ENCODE measurements around the gene EPHX1. TPM values are rescaled to one million over a fixed set of nuclear protein-coding genes. Genes with fewer than 3 reads are reported as not detected.
A peak's percentile ranks its signal among the peaks of the same experiment; 100 is the strongest.
"Not testable (repeated sequence)": the region's sequence is repeated elsewhere in the genome, so short reads cannot be mapped to it uniquely, and the experiment has no call there.

Gene EPHX1
- total RNA-seq, 4 donors from 2014 or later: 28.9 to 109 (median 59.9) TPM

DNA sequence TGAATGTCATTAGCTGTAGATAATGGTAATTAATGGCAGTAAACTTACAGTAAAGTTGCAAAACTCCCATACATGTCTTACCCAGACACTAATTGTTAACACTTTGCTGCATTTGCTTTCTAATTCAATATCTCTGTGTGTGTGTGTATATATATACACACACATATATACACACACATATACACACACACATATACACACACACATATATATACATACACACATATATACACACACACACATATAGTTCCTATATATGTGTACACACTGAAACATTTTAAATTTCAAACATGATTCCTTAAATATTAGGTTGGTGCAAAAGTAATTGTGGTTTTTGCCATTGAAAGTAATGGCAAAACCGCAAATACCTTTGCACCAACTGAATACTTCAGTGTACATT, 3.7 kb upstream of the EPHX1 start:
- Histone ChIP-seq H3K4me1 (peaks cover 0 to 16% (median 0%) of the 10 kb centered on the region in 4 donors), H3K4me3 (no peak overlapping the region), H3K27me3 (no peaks in the 10 kb centered on the region), H3K9me3 (no peaks in the 10 kb centered on the region), H3K36me3 (no peaks in the 10 kb centered on the region), H3K27ac (no peak overlapping the region)
- TF ChIP-seq CTCF (IDR thresholded peaks at IDR 0.05) (no peak), POLR2A (IDR thresholded peaks at IDR 0.05) (no peak)
- no peak for DNase-seq

- peaks cover 0 to 19% (median 0%) of the 10 kb centered on the region in 4 donors for H3K4me1 ChIP-seq
- H3K4me3 ChIP-seq, H3K27me3 ChIP-seq: not testable (repeated sequence)
These were observed 3.2 kb upstream of the EPHX1 start for GRCh38 chr1:225806736-225807135.

DNA sequence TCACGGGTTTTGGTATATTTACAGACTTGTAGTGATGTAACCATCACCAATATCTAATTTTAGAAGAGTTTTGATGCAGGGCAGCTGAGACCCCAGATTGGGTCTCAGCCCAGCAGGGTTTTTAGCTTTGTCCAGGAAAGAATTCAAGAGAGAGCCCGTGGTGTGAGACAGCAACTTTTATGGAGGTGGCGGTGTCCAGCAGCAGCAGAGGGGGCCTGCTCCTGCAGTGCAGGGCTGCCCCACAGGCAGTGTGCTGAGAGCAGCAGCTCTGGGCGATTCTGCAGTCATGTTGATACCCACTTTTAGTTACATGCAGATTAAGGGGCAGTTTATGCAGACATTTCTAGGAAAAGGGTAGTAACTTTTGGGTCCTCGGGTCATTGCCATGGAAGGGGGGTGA, 1.8 kb upstream of the EPHX1 start:
- Histone ChIP-seq H3K36me3 (no peaks in the 10 kb centered on the region), H3K4me1 (peaks cover 0 to 33% (median 0%) of the 10 kb centered on the region in 4 donors), H3K27ac (no peak overlapping the region), H3K4me3 (no peak overlapping the region), H3K9me3 (no peaks in the 10 kb centered on the region), H3K27me3 (no peaks in the 10 kb centered on the region)
- DNase-seq: no peak
- TF ChIP-seq POLR2A (IDR thresholded peaks at IDR 0.05) (no peak), CTCF (IDR thresholded peaks at IDR 0.05) (no peak)

More at GRCh38 chr1:225806736-225807135, 3.2 kb upstream of the EPHX1 start:
- not testable (repeated sequence) for H3K9me3 ChIP-seq, H3K36me3 ChIP-seq, DNase-seq, H3K27ac ChIP-seq

DNA sequence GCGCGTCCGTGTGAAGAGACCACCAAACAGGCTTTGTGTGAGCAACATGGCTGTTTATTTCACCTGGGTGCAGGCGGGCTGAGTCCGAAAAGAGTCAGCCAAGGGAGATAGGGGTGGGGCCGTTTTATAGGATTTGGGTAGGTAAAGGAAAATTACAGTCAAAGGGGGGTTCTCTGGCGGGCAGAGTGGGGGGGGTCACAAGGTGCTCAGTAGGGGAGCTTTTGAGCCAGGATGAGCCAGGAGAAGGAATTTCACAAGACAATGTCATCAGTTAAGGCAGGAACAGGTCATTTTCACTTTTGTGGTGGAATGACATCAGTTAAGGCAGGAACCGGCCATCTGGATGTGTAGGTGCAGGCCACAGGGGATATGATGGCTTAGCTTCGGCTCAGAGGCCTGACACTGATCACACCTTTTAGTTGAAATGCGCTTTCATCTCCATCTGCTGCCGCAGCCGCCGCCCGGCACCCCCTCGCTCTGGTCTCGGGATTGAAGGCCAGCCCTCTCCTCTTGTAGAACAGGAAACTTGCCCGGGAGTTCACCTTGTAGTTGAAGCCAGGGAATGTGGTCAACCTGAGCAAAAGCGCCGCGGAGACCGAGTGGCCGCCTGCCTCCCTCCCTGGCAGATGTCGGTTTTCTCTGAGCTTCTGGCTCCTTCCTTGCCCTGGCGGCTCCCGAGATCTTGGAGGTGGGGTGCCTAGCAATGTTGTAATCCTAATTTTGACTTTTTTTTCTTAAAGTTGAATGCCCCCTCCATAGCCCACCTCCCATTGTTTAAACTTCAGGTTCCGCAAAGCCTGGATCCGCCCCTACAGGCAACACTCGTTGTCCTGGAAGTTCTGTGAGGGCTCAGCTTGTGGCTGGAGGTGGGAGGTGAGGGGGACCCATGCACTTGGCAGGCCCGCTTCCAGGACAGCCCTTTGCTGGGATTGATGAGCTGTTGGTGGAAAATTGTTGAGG, 935 bp downstream of the EPHX1 start:
- Histone ChIP-seq H3K27ac (peak overlapping the region; percentile 54 to 86 (median 74)), H3K4me1 (peaks cover 0 to 56% (median 8%) of the 10 kb centered on the region in 4 donors), H3K4me3 (peak overlapping the region; percentile 61 to 82 (median 74))
- TF ChIP-seq CTCF (IDR thresholded peaks at IDR 0.05): peak in 1 of 6 experiments; percentile 0
- not testable (repeated sequence) for H3K9me3 ChIP-seq, H3K27me3 ChIP-seq, H3K36me3 ChIP-seq
- DNase-seq: peak in 1 of 3 donors; percentile 57

- peak overlapping the region in 3 of 4 donors; percentile 8 to 86 (median 68) for H3K27ac ChIP-seq
- H3K4me1 ChIP-seq: peaks cover 0 to 65% (median 8%) of the 10 kb centered on the region in 4 donors
- H3K36me3 ChIP-seq: no peaks in the 10 kb centered on the region
- no peak for DNase-seq
- no peaks in the 10 kb centered on the region for H3K27me3 ChIP-seq
- H3K4me3 ChIP-seq: peak overlapping the region in 2 of 4 donors; percentile 82
- TF ChIP-seq POLR2A (IDR thresholded peaks at IDR 0.05): no peak
- peak in 1 of 6 experiments; percentile 10 for TF ChIP-seq CTCF (IDR thresholded peaks at IDR 0.05)
- no peaks in the 10 kb centered on the region for H3K9me3 ChIP-seq
These were observed 1.9 kb downstream of the EPHX1 start for GRCh38 chr1:225811622-225812487.

All from Peyer's patch (tissue), 4 donors.